NCI-H345 (cell line): ENCODE data around the gene TMEM63C.
A peak's percentile ranks its signal among the peaks of the same experiment; 100 is the strongest.

Experiments
- DNase-seq: peaks from one replicate; lab custom pipeline; 2025; lab: John Stamatoyannopoulos, UW

Gene TMEM63C

DNA sequence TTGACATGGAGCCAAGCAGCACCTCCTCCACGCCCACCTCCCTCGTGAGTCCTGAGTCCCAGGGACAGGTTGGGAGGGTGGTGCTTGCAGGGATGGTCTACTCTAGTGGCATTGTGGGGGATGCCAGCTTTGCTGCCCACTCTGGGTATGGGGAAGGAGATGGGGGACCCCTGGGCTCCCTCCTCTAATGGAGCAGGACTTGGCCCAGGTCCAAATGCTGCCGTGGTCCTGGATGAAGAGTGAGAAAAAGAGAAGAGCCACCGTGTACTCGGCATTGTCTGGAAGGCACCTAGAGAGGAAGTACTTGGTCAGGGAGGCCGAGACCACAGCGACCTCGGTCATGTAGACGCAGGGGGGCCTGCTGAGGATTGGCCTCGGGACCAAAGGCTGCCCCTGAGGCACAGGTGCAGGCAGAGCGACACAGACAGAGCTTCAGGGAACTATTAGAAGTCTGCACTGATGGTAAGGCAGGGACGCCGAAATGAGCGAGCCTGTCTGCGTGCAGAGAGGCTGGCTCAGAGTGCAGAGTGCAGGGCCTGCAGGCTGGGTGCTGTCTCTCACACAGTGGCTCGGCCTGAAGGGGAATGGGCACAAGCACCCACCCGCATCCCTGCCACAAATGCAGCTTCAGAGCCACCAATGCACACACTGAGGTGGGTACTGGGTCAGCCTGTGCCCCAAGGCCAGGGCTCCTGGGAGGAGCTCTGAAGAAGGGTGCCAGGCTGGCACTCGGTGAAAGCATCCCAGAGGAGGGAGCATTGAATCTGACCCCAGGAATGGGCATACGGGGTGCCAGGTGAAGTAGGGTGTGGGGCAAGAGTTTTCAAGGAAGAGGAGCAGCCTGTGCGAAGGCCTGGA is 72.0 kb downstream of the TMEM63C start:
- no peak for DNase-seq

DNA sequence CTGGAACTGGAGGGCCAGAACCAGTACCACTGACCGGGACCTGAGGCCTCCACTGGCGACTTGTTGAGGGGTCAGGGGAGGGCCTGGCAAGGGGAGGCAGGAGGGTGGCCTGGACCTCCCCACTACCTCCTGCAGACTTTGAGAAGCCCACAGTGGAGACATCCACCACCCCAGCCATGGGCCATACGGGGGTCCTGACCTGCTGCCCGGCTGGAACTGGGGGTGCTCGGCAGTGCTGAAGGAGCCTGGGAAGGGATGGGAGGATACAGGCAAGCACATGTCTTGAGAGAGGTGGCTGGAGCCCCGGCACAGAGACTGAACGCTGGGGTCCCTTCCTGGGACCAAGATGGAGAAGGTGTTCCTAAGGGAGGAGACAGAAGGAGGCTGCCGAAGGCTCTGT is 75.1 kb downstream of the TMEM63C start:
- DNase-seq, result no peak

DNA sequence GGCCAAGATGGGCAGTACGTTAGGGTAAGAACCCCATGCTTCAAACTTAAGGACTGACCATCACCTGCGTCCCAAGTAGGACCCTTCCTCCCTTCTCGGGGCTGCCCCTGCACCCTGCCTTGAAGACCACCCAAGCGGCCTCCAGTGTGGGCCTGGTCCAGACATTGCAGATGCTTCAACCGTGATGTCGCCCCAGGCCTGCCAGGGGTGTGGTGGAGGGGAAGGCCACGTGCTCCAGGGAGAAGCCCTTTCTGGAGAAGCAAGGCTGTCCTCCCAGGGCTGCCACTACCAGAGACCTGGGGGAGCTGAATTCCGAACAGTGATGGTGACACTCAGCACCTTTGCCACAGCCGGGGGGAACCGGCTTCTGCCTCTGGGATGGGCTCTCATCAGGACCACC is 76.1 kb downstream of the TMEM63C start:
- DNase-seq, result no peak

DNA sequence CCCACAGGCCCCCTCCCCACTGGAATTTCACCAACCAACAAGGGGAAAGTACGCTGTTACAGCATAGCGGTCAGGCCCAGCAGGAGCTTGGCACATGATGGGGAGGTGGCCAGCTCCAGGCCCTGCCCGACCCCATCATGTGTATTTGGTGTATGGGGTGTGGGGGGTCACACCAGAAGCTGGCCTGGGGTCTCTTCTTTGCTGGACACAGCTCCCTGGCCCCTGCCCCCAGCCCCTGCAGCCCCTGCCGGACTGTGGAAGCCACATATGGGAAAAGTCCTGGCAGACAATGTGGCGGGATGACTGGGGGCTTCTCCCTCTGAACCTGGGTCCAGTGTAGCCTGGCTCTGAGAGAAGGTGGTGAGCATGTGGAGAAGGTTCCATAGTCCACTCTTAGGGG is 77.0 kb downstream of the TMEM63C start:
- DNase-seq, result no peak

DNA sequence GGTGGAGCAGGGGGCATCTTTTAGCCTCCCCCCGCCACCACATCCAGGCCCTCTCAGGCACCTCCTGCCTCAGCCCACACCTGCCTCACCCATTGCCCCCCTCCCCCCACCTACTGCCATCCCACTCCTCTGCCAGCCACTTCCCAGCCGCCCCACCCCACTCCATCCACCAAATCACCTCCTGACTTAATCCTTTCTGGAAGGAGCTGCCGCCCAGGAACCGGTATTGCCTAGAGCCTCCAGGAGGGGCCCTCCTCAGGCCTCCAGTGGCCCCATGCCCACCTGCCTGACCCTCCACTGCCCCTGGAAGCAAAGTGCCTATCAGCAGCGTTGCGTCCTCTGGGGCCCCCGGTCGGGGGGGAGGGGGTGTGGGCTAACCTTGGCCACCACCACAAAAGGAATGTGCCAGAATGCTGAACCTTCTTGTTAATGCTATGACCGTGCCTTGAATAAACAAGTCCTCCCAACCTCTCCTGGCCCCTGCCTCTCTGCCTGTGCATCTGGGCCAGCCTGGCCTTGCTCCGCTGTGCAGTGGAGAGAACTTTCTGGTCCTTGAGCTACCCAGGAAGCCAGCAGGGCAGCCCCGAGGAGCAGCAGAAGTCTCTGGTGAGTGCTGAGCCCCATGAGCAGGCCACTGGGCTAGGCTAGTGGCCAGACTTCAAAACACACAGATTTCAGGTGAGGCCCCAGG is 77.6 kb downstream of the TMEM63C start:
- DNase-seq, result no peak

DNA sequence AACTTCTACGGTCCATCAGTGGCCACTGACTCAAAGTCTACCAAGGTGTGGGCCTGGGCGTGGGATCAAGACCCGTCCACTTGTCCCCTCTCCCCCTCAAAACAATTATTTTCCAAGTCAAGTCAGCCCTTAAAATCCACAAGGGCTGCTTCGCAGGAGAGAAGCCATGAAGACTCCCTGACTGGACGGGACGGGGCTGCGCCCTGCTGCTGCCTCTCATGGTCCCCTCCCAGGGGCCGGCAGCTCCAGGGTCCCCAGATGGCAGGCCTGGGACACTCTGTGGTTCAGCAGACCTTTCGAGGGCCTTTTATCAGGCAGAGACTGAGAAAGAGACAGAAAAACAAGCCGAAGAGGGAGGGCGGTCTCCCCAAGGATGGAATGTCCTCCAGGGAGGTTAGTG is 78.6 kb downstream of the TMEM63C start:
- DNase-seq, result no peak

DNA sequence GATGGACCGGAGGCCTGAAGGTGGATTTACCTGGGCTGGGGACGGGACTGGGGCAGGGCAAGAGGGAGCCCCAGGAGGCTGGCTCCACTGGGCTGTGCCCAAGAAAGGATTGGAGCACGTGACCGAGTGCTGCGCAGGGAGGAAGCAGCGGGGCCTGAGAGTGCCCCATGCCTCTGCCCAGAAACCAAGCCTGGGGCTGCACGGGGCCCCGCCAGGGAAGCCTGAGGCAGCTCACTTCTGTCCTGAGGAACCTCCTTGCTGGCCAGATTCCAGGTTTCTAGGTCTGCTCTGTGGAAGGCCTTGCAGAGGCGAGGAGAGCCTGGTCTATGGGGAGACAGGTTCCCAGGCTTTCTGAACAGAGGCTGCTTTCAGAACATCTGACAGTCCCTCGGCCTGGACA is 79.0 kb downstream of the TMEM63C start:
- DNase-seq, result no peak

DNA sequence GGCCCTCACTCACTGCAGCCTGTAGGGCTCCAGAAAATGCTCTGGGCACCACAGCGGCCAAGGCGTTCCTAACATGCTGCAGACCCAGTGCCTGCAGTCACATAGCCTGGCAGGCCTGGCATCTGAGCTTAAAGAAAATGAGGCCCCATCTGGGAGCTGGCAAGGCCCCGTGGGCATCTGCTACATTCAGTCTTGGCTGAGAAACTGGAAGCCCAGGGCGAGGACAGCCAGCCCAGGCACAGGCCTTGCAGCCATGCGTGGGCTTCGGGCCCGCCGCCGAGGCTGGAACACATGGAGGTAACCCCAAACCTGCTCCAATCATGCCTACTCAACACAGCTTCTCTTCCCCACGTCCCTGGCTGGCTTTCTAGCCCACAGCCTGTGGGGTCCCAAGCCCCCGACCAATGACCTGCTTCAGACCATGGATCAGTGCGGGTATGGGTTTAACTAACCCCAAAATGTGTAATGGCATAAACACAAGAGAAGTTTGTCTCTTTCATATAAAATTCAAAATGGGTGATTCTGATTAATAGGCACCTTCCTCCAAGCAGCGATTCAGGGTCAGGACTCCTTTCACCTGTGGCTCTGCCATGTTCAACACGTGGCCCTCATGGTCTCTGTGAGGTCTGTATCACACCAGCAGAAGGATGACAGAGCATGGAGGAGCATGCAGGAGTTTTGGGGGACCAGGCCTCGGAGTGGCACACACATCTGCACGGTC is 83.0 kb downstream of the TMEM63C start:
- DNase-seq, result no peak

DNA sequence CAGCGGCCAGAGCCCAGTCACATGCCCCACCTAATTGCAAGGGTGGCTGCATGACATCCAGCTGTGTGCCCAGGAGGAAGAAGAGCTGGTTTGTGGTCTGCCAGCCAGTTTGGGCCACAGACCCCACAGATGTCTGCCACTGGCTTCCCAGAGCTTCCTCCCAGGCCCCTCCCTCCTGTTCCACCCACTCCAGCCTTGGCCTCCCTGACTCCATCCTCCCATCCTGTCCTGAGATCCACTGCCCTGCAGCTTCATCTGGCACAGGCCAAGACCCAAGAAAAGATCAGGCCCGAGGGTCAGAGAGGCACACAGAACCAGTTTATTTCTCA is 83.6 kb downstream of the TMEM63C start:
- DNase-seq, result no peak

DNA sequence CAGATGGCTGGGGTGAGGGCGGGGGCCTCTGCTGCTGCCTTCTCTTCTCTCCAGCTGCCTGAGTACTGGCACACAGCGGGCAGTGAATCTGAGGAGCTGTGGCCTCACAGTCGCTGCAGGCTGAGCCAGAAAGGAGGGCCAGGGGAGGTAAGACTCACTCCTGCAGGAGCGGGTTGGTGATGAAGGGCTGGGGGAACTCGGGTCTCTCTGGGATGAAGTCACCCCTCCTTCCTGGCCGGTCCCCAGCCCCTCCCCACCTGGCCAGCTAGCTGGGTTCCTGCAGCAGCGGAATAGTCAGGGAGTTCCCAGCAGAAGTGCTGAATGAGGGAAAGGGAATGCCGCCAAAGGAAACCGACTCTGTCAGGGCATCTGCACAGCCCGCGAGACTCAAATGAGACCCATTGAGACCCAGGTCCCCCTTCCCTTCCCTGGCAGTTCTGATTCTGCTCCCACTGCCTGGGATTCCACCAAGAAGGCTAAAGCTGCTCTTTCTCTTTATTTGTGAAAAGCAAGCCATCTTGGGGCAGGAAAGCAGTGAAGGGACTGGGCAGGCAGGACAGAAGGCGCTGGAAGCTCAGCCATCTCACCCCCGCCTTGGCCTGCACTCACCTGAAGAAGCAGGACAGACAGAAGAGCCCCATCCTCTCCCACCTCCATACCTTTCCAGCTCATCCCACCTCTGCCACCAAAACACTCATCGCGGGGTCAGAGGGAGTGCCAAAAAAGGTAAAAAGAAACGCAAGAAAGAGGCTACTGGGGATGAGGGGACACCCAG is 84.2 kb downstream of the TMEM63C start:
- DNase-seq, result no peak

DNA sequence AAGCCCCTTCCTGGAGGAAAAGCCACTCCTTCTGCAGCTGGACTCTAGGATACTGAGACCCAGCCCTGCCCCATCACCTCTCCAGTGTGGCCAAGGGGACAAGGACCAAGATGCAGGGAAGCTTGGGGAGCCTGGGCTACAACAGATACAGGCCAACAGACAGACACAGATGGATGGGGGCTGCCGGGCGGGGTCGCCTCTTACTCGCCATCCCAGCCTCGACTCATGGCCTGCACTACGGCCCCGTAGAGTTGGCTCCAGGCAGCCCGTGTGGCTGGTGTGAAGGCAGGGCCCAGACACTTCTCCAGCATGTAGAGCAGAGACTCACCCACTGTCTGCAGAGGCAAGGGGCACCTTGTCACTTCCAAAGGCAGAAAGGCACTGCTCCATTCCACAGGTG is 84.7 kb downstream of the TMEM63C start:
- DNase-seq, result no peak

DNA sequence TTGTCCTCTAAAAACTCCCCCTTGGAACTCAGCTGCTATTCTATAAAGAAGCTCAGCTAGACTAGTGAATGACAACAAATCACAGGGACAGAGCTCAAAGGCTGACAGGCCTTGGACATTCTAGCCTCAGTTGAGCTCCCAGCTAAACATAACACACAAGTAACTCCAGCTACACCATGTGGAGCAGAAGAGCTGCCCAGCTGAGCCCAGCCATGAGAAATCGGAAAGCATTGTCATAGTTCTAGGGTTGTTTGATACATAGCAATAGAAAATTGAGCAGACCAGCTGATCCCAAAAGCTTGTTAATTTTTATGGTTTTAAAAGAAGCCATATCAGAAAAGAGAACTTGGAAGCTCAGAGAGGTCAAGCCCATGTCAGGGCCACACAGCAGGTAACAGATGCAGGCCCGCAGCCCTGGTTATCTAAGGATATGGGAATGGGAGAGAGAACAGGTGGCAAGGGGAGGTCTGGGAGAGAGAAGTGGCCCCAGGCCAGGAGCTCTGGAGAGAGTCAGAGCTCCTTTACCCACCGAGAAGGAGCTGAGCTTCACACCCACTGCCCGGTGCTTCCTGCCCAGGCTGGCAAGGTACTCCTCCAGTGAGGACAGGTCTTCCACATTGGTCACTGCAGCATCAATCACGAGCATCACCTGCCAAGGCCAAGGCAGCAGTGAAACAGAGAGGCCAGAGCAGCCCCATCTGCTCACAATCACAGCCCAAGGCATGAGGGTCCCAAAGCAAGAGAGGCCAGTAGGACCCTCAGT is 86.5 kb downstream of the TMEM63C start:
- no peak for DNase-seq

DNA sequence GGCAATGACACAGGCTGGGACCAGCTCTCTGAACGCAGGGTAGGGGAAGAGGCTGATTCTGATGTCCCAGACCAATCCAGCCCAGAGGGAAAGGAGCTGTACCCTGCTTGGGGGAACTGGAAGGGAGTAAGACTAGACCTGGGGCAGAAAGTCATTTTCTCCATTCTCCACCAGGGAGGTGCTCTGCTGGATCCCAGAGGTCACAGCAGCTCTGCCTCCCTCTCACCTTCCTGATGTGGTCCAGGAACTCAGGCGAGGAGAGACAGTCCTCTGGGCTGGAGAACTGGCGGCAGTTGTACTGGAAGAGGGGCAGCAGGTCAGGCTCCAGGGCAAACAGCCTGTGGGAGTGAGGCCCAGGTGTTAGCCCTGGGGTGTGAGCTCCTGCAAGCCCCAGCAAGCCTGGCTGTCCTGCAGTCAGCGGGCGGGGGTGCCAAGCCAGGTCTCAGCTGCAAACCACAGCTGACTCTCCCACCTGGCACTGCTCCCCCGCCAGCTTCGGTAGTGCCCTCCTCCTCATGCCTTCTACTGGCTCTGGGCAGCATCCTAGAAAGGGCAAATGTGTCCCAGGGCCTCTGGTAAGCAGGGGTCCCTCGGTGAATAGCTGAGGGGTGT is 87.5 kb downstream of the TMEM63C start:
- peak; percentile 40 for DNase-seq

DNA sequence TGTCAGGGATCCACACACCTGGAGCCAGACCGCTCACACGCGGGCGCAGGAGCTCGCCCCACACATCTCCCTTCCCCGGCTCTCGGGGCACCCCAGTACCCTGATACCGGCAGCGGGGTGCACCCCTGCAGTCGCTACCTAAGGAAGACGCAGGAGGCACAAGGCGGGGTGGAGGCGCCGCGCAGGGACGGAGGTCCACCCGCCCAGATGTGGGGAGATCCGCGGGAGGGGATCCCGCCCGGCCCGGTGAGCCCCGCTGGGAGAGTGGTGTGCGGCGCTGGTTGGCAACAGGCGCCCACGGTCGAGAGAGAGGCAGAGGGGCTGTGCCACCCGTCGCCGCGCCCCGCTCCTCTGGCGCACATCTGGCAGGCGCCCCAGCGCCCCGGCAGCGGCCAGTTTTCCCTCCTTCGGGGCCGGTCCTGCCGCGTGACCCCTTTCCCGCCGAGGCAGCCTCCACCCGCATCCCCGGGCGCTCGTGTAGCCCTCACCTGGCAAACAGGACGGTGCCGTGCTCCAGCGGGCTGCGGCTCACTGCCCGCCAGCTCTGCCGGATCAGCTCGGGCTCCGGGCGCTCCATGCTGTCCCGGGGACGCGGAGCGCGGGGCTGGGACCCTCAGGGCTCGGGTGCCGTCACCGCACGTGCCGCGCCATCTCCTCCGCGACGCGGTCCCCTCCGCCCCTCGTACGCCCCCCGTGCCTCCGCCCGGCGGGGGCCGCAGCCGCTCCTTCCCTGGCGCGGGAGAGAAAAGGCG is 88.9 kb downstream of the TMEM63C start:
- no peak for DNase-seq

DNA sequence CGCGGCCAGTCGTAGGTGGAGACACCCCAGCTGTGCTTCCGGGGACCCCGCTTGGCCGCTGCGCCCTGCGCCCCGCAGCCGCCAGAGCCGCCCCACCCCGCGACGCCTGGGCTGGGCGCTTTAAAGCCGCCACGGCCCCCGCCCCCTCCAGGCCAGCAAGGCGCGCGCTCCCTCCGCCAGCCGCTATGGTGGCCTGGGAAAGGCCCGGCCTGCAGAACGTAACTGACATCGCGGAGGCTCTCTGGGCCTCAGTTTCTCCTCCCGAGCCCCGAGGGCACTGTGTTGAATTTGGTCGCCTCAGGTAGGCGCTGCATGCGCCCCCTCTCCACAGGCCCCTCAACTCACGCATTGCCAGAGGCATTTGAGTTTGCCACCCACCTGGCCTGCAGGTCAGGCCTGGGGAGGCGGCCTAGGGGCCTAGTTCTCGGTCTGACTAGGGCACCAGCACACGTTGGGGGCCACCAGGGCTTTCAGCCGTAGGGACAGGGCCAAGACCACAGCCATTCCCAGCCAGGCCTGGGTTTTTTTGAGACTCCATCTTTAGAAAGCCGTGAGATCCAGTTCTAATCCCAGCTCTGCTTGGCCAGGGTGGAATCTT is 89.6 kb downstream of the TMEM63C start, which contains the start of gene NGB:
Gene NGB, minus strand, starts transcription at position 94 of the 598 bp plus-strand sequence. CDS start 269 bp downstream, outside the sequence.
- no peak for DNase-seq

DNA sequence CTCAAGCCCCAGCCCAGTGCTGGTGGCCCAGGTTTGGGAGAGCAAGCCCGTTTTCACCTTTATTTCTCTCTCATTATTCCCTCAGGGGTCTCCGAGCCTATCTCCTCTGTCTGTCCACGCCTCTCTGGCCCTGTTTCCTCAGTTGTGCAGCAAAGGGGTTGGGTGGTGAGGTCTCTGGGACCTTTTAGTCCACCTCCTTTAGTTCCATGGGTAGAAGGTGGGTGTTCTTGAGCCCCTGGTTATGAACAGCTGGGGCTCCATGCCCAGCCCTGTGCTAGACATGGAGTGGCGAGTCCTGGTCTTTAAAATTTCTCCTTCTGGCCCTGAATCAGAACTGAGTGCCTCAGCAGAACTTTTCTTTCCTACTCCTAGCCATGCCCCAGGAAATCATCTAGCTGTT is 90.7 kb downstream of the TMEM63C start:
- DNase-seq, result no peak

DNA sequence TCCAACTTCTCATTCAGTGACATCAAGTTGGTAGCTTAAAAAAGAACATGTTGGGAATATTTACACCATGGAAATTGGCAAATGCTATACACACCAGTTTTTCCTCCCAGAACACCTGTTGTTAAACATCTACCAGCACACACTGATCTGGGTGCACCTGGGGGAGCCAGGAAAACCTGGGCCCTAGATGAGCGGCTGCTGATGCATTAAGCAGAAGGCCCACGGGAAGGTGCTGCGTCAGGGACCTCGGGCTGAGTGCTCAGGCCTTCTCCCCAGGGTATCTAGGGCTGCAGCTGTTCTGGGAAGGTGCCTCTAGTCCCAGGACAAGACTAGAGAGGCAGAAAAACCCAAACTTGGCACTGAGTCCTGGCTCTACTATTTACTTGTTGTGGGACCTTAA is 92.2 kb downstream of the TMEM63C start:
- DNase-seq, result no peak

DNA sequence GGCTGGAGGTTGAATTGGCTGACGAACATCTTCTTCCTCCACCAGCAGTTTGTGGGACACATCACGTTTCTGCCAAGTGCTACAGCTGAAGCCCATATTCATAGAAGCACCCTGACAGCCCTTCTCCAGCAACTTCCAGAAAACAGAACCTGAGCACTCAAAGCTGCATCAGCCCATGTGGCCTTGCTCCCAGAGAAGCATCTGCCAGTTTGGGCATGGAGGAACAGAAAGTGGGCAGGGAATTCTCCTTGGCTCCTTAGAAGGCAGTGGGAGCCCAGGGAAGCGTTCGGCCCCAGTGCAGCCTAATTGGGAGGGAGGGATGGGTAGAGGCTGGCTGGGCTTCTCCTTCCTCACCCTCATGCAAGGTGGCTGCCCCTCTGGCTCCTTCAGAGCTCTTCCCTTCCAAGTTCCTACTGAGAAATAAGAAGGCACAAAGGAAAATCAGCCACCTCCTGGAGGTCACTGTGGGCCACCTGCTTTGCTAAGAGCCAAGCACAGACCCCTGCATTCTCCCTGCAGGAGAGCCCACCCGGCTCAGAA is 93.5 kb downstream of the TMEM63C start:
- no peak for DNase-seq

DNA sequence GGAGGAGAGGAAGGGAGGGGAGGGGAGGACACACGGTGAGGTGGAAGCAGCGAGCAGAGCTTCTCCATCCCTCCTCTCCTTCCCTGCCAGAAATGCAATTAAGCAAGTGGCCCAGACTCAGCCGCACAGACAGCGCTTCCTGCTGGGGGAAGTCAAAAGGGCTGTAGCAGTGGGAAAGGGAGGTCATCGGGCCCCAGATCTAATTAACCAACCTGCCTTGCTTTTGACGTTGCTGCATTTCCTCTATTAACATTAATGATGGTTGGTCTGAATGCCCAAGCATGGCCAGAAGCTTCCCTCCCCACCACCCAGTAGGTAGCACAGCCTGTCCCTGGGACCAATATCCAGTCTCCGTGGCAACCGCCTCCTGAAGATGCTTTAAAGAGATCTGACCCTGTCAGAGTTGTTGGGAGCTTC is 94.0 kb downstream of the TMEM63C start:
- DNase-seq, result no peak
